LNCaP clone FGC (cell line): ENCODE results near the gene UNC50.
"Not testable (repeated sequence)": the region's sequence is repeated elsewhere in the genome, so short reads cannot be mapped to it uniquely, and the experiment has no call there.

Source experiments
- DNase-seq: peaks from one replicate; pipeline ENCODE4 v3.0.0-alpha.2; 2011; ENCODE audit warnings: low read depth
- H3K4me3 ChIP-seq: 2 replicates; pipeline ENCODE4 v1.5.1; 2011; ENCODE audit warnings: mild to moderate bottlenecking, low read depth, low read length, control low read depth
- TF ChIP-seq, protein P1 (sequence below): IDR thresholded peaks from 2 replicates; pipeline ENCODE4 v1.5.1; 2012; ENCODE audit warnings: mild to moderate bottlenecking; ENCODE audit not compliant: control insufficient read depth, insufficient read depth; ENCODE audit errors: extremely low read depth

Gene UNC50

DNA sequence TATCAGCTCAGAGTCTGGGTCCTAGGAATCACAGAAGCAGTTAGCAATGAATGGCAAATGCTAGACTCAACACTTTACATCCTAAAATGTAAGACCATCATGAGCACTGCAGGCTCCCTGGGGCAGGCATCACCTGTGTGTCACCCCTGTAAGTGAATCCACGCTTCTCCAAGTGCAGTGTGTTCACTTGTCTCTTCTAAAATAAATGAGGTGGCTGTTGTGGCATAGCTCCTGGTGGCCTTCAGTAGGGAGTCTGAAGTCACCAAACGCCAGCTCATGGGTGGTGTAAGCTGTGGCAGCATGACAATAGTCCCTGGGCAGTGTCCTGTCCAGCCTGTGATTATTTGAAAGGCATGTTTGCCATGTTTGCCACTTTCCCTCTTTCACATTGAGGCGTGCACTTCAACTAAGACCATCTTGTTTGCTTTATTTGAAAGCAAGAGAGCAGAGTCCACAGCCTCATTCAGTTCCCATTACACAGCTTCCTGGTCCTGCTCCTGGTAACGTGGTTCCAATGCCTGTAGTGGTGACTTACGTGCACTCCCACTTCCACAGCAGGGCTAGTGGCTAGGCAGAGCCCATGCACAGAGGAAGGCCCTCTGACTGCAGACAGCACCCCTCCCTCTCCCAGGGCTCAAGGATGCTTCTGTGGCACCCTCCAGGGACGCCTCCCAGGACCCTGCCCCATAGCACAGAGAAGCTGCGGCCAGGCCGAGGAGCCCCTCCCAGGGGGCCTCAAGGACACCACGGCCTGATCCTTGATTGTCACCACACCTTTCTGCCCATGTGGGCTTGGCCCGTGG, 24.4 kb upstream of the UNC50 start:
- DNase-seq, result no peak
- TF ChIP-seq, protein P1, sequence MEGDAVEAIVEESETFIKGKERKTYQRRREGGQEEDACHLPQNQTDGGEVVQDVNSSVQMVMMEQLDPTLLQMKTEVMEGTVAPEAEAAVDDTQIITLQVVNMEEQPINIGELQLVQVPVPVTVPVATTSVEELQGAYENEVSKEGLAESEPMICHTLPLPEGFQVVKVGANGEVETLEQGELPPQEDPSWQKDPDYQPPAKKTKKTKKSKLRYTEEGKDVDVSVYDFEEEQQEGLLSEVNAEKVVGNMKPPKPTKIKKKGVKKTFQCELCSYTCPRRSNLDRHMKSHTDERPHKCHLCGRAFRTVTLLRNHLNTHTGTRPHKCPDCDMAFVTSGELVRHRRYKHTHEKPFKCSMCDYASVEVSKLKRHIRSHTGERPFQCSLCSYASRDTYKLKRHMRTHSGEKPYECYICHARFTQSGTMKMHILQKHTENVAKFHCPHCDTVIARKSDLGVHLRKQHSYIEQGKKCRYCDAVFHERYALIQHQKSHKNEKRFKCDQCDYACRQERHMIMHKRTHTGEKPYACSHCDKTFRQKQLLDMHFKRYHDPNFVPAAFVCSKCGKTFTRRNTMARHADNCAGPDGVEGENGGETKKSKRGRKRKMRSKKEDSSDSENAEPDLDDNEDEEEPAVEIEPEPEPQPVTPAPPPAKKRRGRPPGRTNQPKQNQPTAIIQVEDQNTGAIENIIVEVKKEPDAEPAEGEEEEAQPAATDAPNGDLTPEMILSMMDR, result no peak
- no peak overlapping the region for H3K4me3 ChIP-seq

- TF ChIP-seq, protein P1, result no peak
- no peak overlapping the region for H3K4me3 ChIP-seq
- DNase-seq, result no peak
Observed at GRCh38 chr2:98585386-98585785, 23.0 kb upstream of the UNC50 start.

DNA sequence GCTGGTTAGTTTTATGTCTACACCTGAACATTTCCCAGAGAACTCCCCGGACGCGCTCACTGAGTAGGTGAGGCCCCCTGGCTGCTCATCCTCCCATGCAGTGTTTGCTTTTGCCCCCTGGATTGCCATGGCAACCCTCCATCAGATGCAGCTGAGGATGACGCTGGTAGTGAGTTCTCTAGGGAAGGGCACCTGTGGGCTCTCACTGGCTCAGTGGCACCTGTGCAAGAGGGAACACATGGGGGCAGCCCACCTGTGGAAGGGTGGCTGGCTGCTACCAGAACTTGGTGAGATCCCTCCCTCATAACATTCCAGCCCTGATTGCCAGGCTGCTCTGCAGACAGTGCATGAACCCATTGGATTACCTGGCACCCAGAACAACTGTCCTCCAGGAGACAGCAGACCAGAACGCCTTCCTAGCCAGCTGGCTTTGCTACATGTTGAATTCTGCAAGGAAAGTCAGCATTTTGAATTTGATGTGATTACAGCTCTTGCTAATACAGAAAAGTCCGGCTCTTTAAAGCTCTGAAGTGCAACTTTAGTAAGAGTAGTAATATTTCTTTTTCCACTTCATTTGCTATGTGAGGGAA, 21.7 kb upstream of the UNC50 start:
- no peak for DNase-seq
- no peak overlapping the region for H3K4me3 ChIP-seq
- TF ChIP-seq, protein P1, result no peak

DNA sequence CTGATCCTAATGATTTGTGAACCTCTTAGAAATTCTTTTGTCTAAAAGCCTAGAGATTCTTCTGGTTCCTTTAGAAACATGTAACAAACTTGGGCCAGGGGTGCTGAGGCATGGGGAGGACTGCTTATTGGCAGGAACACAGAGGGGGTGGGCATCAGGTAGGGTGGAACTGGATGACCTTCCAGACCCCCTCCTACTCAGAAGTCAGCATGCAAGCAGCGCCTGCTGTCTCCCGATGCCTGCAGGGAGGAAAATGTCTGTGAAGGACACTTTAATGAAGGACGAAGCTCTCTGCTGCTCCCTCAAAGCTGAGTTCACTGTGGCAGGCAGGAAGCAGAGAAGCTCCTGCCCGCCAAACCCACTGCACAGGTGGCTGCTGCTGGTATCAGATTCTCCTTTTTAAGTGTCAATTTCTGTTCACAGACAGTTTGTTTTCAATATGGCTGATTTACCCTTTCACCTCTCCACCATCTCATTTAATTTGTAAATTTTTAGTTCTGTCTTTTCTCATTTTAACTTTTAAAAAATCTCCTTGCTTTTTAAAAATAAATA, 19.4 kb upstream of the UNC50 start:
- TF ChIP-seq, protein P1, result no peak
- no peak for DNase-seq
- H3K4me3 ChIP-seq, result no peak overlapping the region

DNA sequence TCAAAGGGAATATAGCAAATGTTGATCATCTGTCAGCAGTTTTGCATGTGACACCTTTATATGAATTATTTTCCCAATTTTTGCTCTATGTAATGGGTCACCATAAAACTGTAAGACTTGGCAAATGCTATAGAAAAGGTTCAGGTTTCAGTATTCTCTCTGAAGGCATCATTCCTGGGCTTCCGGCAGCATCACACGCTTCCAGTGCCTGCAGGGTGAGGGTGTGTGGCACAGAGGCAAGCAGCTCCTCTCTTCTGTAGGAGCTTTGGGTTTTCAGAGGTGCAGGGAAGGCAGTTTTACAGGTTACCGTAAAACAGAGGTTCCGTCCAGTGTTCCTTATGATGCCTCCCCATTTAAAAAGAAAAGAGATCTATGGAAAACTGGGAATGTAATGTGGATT, 18.9 kb upstream of the UNC50 start:
- H3K4me3 ChIP-seq, result no peak overlapping the region
- DNase-seq, result no peak
- TF ChIP-seq, protein P1, result no peak

DNA sequence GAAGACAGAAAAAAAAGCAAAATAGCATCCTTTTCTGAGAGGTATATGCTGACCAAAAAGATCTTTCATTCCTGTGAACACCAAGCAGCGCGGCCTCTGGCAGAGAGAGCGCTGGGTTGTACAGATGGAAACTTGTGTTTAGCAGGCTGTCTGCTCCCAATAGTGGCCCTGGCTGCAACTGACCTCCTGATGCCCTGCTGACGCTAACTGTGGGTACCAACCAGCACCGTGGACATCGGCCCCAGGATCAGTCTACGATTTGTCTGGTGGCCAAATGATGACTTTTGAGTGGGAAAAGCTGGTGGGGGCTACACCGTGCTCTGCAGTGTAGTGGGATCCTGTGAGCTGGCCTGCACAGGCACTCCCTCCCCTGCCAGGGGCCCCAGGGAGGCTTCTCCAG, 15.8 kb upstream of the UNC50 start:
- no peak for DNase-seq
- no peak overlapping the region for H3K4me3 ChIP-seq
- TF ChIP-seq, protein P1, result no peak

DNA sequence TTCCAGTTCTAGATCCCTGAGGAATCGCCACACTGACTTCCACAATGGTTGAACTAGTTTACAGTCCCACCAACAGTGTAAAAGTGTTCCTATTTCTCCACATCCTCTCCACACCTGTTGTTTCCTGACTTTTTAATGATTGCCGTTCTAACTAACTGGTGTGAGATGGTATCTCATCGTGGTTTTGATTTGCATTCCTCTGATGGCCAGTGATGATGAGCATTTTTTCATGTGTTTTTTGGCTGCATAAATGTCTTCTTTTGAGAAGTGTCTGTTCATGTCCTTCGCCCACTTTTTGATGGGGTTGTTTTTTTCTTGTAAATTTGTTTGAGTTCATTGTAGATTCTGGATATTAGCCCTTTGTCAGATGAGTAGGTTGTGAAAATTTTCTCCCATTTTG, 13.7 kb upstream of the UNC50 start:
- not testable (repeated sequence) for H3K4me3 ChIP-seq, DNase-seq
